SK-N-SH treated with all-trans-retinoic acid at 6 μM for 48 hours (cell line): Measurements from ENCODE around the gene LRRC14B.

Source experiments
- ATAC-seq: fragments of 200-7000 bp; cut with Tn5 transposase; 3 replicates; pipeline ENCODE4 v1.9.1; 2020; ENCODE audit warnings: mild to moderate bottlenecking, moderate library complexity
- ARNTL ChIP-seq: fragments of 450-650 bp; formaldehyde crosslinking; IDR thresholded peaks from 2 replicates; pipeline ENCODE4 v1.5.0; 2020; ENCODE audit warnings: low read depth, mild to moderate bottlenecking, moderate library complexity, borderline replicate concordance
- BACH2 ChIP-seq: fragments of 250-450 bp; sonication (Bioruptor Pico); IDR thresholded peaks from 2 replicates; pipeline ENCODE4 v1.9.0; 2021; ENCODE audit warnings: mild to moderate bottlenecking, borderline replicate concordance
- ESRRG ChIP-seq: fragments of 250-450 bp; sonication (Bioruptor Pico); IDR thresholded peaks from 2 replicates; pipeline ENCODE4 v1.6.1; 2021; ENCODE audit warnings: mild to moderate bottlenecking
- GLIS3 ChIP-seq: fragments of 250-450 bp; sonication (Bioruptor Pico); IDR thresholded peaks from 2 replicates; pipeline ENCODE4 v1.5.0; 2020; ENCODE audit warnings: mild to moderate bottlenecking, moderate library complexity
- ISL1 ChIP-seq: fragments of 250-450 bp; sonication (Bioruptor Pico); IDR thresholded peaks from 2 replicates; pipeline ENCODE4 v2.1.2; 2022; ENCODE audit warnings: mild to moderate bottlenecking, moderate library complexity
- OSR1 ChIP-seq: fragments of 250-450 bp; sonication (Bioruptor Pico); IDR thresholded peaks from 2 replicates; pipeline ENCODE4 v1.8.0; 2022; ENCODE audit warnings: moderate library complexity, mild to moderate bottlenecking, inconsistent platforms
- POU6F1 ChIP-seq: fragments of 250-450 bp; sonication (Bioruptor Pico); IDR thresholded peaks from 2 replicates; pipeline ENCODE4 v1.8.0; 2021; ENCODE audit warnings: low read depth, mild to moderate bottlenecking, moderate library complexity, borderline replicate concordance
- PPARA ChIP-seq: fragments of 250-450 bp; sonication (Bioruptor Pico); IDR thresholded peaks from 2 replicates; pipeline ENCODE4 v1.5.0; 2020; ENCODE audit warnings: mild to moderate bottlenecking, borderline replicate concordance
- RARB ChIP-seq: fragments of 250-450 bp; sonication (Bioruptor Pico); IDR thresholded peaks from 2 replicates; pipeline ENCODE4 v1.8.0; 2021; ENCODE audit warnings: mild to moderate bottlenecking, moderate library complexity
- SNAI2 ChIP-seq: fragments of 250-450 bp; sonication (Bioruptor Pico); IDR thresholded peaks from 2 replicates; pipeline ENCODE4 v1.5.0; 2020; ENCODE audit warnings: mild to moderate bottlenecking, moderate library complexity
- TOX ChIP-seq: fragments of 250-450 bp; sonication (Bioruptor Pico); IDR thresholded peaks from 2 replicates; pipeline ENCODE4 v1.8.0; 2021; ENCODE audit warnings: mild to moderate bottlenecking, moderate library complexity, borderline replicate concordance
- TSHZ2 ChIP-seq: fragments of 250-450 bp; sonication (Bioruptor Pico); IDR thresholded peaks from 2 replicates; pipeline ENCODE4 v1.5.0; 2020; ENCODE audit warnings: mild to moderate bottlenecking, moderate library complexity
- ZC3H10 ChIP-seq: fragments of 250-450 bp; sonication (Bioruptor Pico); IDR thresholded peaks from 2 replicates; pipeline ENCODE4 v1.5.1; 2021; ENCODE audit warnings: mild to moderate bottlenecking, moderate library complexity
- ZFP3 ChIP-seq: fragments of 250-450 bp; sonication (Bioruptor Pico); IDR thresholded peaks from 2 replicates; pipeline ENCODE4 v1.5.0; 2020; ENCODE audit warnings: mild to moderate bottlenecking, moderate library complexity
- ZFP30 ChIP-seq: fragments of 450-650 bp; formaldehyde crosslinking; IDR thresholded peaks from 2 replicates; pipeline ENCODE4 v1.5.0; 2022; ENCODE audit warnings: mild to moderate bottlenecking, moderate library complexity
- ZNF565 ChIP-seq: fragments of 450-650 bp; formaldehyde crosslinking; conservative IDR thresholded peaks from 2 replicates; pipeline ENCODE4 v1.5.0; 2020; ENCODE audit warnings: low read depth, mild to moderate bottlenecking, moderate library complexity
- ZNF70 ChIP-seq: fragments of 450-650 bp; formaldehyde crosslinking; IDR thresholded peaks from 2 replicates; pipeline ENCODE4 v1.5.0; 2020; ENCODE audit warnings: mild to moderate bottlenecking, moderate library complexity
- ZNF8 ChIP-seq: fragments of 450-650 bp; formaldehyde crosslinking; IDR thresholded peaks from 2 replicates; pipeline ENCODE4 v1.5.0; 2020; ENCODE audit warnings: mild to moderate bottlenecking, moderate library complexity
- TF ChIP-seq, protein P1 (sequence below): fragments of 250-450 bp; sonication (Bioruptor Pico); IDR thresholded peaks from 2 replicates; pipeline ENCODE4 v1.8.0; 2020; ENCODE audit warnings: mild to moderate bottlenecking, moderate library complexity, borderline replicate concordance
- TF ChIP-seq, protein P2 (sequence below): fragments of 250-450 bp; sonication (Bioruptor Pico); IDR thresholded peaks from 2 replicates; pipeline ENCODE4 v1.5.1; 2021; ENCODE audit warnings: mild to moderate bottlenecking, moderate library complexity
- TF ChIP-seq, protein P3 (sequence below): fragments of 250-450 bp; sonication (Bioruptor Pico); IDR thresholded peaks from 2 replicates; pipeline ENCODE4 v1.5.1; 2020; ENCODE audit warnings: low read depth, mild to moderate bottlenecking, moderate library complexity

Gene LRRC14B

DNA sequence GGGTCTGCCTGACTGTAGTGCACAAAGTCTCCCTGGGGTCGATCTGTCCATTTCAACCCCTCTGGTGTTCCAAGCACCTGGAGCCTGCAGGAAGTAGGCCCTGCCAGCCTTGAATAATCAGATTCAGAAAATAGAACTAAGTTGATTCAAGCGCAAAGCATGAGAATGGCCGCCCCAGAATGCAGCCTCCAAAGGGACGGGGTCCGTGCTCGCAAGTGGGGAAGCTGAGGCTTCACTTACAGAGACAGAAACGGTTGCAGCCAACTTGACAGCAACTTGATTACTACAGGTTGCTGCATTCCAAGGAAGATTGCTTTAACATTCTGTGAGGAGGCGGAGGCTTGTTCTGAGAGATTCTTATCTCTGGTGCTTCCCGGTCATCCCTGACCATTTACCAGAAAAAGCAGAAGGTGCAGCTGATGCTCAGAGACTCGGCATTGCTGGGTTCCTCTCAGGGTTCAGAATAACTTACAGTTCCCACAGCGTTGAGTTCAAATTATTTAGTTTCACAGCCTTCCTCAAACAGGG, 14.9 kb upstream of the LRRC14B start:
- no peak for ATAC-seq
- TF ChIP-seq BACH2 = no peak
- no peak for TF ChIP-seq ZFP3 (CRISPR knock-in tag)
- TF ChIP-seq POU6F1 (CRISPR knock-in tag) = no peak
- TF ChIP-seq SNAI2 (CRISPR knock-in tag) = no peak
- no peak for TF ChIP-seq GLIS3 (CRISPR knock-in tag)
- TF ChIP-seq OSR1 (CRISPR knock-in tag) = no peak
- TF ChIP-seq ZC3H10 (CRISPR knock-in tag) = no peak
- TF ChIP-seq ARNTL (CRISPR knock-in tag) = no peak
- no peak for TF ChIP-seq ZNF70
- TF ChIP-seq ZFP30 (CRISPR knock-in tag) = no peak
- TF ChIP-seq, protein P1, sequence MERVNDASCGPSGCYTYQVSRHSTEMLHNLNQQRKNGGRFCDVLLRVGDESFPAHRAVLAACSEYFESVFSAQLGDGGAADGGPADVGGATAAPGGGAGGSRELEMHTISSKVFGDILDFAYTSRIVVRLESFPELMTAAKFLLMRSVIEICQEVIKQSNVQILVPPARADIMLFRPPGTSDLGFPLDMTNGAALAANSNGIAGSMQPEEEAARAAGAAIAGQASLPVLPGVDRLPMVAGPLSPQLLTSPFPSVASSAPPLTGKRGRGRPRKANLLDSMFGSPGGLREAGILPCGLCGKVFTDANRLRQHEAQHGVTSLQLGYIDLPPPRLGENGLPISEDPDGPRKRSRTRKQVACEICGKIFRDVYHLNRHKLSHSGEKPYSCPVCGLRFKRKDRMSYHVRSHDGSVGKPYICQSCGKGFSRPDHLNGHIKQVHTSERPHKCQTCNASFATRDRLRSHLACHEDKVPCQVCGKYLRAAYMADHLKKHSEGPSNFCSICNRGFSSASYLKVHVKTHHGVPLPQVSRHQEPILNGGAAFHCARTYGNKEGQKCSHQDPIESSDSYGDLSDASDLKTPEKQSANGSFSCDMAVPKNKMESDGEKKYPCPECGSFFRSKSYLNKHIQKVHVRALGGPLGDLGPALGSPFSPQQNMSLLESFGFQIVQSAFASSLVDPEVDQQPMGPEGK (CRISPR knock-in tag) = no peak
- no peak for TF ChIP-seq TSHZ2
- TF ChIP-seq ZNF8 (CRISPR knock-in tag) = no peak
- TF ChIP-seq, all 23 proteins: peak for 0

DNA sequence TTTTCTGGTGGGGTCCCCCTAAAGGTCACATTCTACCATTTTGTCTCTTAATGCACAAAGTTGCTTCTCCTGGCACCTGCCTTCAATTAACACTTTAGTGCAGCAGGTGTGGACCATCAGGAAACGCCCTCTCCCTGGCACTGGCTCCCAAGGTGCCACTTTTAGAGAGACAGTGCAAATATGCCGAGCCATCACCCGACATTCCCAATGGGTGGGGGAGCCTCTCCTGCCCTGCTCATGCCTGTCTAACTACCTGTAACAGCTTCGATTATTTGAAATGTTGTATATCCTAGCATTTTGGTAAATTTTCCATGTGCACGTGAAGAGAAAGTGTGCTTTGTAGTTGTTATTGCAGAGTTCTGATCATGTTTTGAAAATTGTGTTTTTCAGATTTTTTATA, 13.2 kb upstream of the LRRC14B start:
- no peak for TF ChIP-seq TOX (CRISPR knock-in tag)
- TF ChIP-seq PPARA (CRISPR knock-in tag) = no peak
- no peak for TF ChIP-seq ZNF70
- TF ChIP-seq, protein P1 (CRISPR knock-in tag) = no peak
- no peak for TF ChIP-seq ISL1 (CRISPR knock-in tag)
- no peak for TF ChIP-seq ARNTL (CRISPR knock-in tag)
- no peak for TF ChIP-seq RARB
- TF ChIP-seq TSHZ2 = no peak
- TF ChIP-seq ESRRG (CRISPR knock-in tag) = no peak
- TF ChIP-seq SNAI2 (CRISPR knock-in tag) = no peak
- no peak for TF ChIP-seq ZNF8 (CRISPR knock-in tag)
- TF ChIP-seq ZFP30 (CRISPR knock-in tag) = no peak
- no peak for TF ChIP-seq ZC3H10 (CRISPR knock-in tag)
- TF ChIP-seq ZFP3 (CRISPR knock-in tag) = no peak
- TF ChIP-seq, protein P2, sequence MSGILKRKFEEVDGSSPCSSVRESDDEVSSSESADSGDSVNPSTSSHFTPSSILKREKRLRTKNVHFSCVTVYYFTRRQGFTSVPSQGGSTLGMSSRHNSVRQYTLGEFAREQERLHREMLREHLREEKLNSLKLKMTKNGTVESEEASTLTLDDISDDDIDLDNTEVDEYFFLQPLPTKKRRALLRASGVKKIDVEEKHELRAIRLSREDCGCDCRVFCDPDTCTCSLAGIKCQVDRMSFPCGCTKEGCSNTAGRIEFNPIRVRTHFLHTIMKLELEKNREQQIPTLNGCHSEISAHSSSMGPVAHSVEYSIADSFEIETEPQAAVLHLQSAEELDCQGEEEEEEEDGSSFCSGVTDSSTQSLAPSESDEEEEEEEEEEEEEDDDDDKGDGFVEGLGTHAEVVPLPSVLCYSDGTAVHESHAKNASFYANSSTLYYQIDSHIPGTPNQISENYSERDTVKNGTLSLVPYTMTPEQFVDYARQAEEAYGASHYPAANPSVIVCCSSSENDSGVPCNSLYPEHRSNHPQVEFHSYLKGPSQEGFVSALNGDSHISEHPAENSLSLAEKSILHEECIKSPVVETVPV = no peak
- TF ChIP-seq ZNF565 = no peak
- TF ChIP-seq, protein P3, sequence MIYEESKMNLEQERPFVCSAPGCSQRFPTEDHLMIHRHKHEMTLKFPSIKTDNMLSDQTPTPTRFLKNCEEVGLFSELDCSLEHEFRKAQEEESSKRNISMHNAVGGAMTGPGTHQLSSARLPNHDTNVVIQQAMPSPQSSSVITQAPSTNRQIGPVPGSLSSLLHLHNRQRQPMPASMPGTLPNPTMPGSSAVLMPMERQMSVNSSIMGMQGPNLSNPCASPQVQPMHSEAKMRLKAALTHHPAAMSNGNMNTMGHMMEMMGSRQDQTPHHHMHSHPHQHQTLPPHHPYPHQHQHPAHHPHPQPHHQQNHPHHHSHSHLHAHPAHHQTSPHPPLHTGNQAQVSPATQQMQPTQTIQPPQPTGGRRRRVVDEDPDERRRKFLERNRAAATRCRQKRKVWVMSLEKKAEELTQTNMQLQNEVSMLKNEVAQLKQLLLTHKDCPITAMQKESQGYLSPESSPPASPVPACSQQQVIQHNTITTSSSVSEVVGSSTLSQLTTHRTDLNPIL = no peak
- no peak for TF ChIP-seq GLIS3 (CRISPR knock-in tag)
- no peak for ATAC-seq
